ENCODE results near the gene ST6GALNAC3.

The ST6GALNAC3 gene

DNA sequence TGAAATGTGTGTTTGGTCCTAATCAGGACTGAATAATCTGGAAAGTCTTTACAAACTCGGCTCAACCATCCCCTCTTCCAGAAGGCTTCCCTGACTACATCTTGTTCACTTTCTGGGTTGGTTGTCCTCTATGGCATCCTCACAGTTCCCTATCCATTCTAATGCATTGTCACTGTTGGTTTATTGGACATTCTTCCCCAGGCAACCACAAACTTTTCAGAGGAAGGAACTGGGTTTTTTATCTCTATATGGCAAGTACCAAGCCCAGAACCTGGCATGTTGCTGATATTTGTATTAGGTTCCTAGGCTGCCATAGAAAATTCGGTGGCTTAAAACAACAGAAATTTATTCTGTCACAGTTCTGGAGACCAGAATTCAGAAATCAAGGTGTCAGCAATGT is 429.2 kb downstream of the ST6GALNAC3 start:
- no peak for DNase-seq (ENCODE audit: low read depth in 3 of 3)

DNA sequence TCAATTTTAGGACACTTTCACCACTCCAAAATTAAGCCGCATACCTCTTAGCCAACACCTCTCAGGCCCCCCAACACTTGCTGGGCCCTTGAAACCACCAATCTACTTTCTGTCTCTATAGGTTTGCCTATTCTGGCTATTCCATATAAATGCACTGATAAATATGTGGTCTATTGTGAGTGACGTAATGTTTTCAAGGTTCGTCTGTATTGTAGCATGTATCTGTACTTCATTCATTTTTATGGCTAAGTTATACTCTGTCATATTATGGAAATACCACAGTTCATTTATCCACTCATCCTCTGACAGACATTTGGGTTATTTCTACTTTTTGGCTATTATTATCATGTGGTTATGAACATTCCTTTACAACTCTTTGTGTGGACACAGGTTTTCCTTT is 432.8 kb downstream of the ST6GALNAC3 start:
- DNase-seq (ENCODE audit: low read depth in 3 of 3), result no peak

DNA sequence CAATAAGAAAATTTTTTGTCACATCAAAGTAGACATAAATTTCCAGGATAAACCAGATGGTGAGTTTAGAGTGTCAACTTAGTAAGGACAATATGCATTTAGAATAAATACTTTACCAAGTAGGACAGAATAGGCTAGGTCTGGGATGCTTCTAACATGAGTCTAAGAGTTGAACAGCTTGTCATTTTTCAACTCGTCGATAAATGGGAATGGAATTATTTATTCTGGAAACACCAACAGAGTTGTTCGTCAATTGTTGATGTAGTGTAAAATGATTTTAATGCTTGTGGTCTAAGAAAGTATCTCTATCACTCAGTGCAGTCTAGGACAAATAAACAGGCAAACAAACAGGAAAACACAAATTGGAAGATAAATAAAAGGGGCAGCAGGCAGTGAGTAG is 434.3 kb downstream of the ST6GALNAC3 start:
- DNase-seq (ENCODE audit: low read depth in 3 of 3), result no peak

DNA sequence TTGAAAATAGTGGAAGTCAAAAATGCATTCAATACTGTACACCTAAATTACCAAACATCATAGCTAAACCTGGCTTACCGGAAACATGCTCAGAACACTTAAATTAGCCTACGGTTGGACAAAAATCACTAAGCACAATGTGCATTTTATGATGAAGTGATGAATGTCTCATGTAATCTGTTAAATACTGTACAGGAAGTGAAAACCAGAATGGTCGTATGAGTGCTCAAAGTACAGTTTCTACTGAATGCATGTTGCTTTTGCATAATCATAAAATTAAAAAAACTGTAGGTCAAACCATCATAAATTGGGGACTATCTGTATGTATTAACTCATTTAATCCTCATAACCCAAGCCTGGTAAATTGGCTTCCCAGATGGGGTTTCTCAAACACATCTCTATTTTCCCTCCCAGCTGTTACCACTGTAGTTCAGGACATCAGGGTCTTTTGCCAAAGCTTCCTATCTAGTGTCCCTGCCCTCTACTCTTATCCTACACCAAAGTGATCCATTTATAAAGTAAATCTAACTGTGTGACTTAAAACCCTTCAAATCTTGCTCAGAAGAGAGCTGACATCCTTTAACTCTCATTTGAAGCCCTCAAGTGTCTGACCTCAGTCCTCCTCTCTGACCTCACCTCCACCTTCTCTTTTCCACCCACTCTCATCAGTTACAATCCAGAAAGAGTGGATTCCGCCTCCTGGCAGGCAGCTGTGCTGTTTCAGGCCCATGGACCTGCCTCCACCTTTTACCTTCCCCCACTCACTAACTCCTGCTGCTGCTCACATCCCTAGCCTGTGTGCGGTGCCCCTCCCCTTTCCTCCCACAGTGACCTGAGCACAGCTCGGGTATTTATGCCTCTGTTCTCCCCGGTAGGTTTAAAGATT is 436.4 kb downstream of the ST6GALNAC3 start:
- DNase-seq (ENCODE audit: low read depth in 3 of 3), result no peak

GRCh38 chr1:76511558-76512179 is 437.1 kb downstream of the ST6GALNAC3 start:
- no peak for DNase-seq (ENCODE audit: low read depth in 3 of 3)

DNA sequence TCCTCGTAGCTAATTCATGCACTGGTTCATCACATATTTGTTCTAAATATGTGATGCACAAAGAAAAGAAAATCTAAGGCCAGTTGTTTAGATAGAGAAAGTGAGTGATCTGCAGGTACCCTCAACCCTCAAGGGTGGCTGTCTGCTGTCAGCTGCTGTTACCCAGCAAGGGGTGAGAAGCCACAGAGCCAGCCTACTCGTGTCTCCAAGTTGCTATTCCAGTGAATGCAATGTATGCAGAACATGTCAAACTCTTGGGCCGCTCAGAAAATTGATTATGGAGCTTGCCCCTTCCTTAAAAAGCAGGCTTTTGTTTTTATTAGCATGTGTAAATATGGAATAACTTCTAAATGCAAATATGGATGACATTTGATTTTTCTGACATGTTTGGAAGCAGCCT is 456.4 kb downstream of the ST6GALNAC3 start:
- DNase-seq (ENCODE audit: low read depth in 3 of 3), result no peak

- no peak for DNase-seq (ENCODE audit: low read depth in 3 of 3)
These were observed 467.1 kb downstream of the ST6GALNAC3 start for GRCh38 chr1:76541618-76542017.

DNA sequence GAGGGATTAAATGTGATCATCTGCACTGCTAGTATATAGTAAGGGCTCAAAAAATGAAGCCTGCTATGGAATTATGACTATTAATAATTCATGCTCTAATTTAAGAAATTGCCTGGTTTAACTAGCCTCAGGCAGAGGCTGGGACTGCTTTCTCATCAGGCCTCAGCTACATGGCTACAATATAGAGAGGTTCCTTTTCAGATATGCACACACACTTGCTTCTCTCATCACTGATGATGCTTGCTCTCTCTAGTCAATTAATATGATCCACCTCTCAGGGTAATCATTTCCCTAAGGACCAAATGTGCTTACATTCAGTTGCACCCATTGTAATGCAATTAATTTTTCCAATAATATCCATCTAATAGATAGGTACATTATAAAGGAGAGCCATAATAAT is 467.8 kb downstream of the ST6GALNAC3 start:
- DNase-seq (ENCODE audit: low read depth in 3 of 3), result no peak

- no peak for DNase-seq (ENCODE audit: low read depth in 3 of 3)
These were observed 468.9 kb downstream of the ST6GALNAC3 start for GRCh38 chr1:76543495-76543894.

DNA sequence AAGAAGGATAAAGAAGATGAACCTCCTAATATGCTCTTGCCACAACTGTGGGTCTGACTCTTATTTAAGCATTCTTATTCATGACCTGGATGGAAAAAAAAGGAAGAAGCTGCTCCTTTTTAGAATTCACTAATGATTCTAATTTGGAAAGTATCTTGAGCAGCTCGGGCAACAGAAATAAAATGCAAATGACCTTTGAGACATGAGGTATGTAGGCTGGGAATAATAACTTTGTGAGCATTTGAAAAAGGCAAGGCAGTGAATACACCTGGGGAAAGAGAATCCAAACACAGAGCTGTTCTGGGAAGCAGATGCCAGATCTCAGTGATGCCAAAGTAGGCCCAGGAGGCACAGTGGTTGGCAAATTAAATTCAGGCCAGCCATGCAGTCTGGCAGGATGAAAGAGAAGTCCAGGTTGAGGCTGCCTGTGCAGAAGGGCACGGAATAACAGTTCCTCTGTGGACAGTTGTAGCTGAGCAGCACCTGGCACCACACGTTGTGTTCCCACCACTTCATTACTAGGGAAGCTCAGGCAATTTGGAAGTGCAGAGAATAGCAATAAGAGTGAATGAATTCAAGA is 471.9 kb downstream of the ST6GALNAC3 start:
- no peak for DNase-seq (ENCODE audit: low read depth in 3 of 3)

DNA sequence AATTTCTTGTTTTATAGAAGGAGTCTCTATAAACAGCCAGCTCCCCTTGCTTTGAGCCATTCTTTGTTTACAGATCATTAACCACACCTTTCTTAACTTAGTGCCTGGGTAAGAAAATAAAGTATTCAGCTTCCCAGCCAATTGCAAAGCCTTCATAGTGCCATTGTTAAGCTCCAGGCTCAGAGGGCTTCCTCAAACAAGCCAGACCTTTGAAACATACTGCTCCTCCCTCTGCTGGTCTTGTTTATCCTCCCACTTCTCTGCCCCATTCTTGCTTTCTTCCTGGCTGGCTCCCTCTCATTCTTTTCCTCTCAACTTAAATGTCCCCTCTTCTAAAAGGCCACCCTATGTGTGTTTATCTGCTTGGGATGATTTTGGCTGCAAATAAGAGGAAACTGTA is 473.4 kb downstream of the ST6GALNAC3 start:
- DNase-seq (ENCODE audit: low read depth in 3 of 3), result no peak

DNA sequence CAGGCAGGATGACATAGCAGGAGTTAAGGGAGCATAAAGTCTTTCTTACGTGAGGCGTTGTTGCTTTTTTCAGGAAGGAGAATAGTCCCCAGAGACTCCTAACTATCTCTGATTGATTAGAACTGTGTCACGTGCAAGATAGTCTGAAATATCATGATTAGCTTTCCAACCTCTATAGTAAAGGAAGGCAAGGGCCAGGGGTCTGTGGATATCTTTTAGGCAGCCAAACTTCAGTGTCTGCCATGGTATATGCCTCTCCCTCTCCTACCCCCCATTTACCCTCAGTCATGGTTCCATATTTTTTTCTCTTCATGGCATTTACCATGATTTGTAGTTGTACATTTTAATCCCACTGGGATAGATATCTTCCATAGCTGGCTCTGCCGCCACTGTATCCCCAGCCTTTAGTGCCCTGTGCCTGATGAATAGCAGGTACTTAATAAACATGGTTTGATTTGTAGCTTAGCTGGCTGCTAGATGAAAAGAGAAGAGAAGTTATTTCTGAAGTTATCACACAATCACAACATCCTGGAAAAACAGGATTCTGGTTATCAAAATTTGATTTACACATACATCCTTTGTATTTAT is 474.1 kb downstream of the ST6GALNAC3 start:
- no peak for DNase-seq (ENCODE audit: low read depth in 3 of 3)

DNA sequence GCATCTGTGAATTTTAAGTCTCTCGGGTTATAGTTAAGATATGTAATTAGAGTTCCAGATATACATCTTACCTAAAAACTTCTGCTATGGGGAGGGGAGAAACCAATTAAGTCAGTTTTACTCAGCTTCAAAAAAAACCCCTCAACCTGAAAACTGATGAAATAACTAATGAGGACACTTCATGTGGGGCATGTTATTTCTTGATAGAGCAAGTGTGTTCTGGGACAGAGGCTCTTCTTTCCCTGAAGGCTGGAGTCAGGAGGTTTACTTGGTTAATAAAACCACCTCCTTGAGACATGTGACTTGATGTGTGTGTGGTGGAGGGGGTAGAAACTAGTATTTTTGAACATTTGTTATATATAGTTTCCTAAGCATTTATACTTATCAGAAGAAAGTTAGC is 479.7 kb downstream of the ST6GALNAC3 start:
- no peak for DNase-seq (ENCODE audit: low read depth in 3 of 3)

DNA sequence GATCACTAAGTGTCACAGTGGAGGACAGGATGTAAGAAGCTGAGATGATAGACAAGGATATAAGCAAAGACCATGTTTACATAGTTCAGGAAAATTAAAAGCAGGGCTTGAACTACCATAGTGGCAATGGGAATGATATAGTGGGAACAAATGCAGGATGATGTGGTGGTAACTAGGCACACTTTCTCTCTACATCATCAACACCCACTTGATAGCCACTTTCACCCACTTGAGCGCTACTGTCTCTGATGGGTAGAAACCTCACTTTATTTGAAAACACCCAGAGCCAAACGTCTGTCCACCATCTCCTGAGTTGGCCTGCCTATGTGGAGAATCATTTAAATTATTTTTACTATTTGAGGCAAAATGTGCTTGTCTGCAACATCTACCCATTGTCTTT is 487.7 kb downstream of the ST6GALNAC3 start:
- DNase-seq (ENCODE audit: low read depth in 3 of 3), result no peak

- no peak for DNase-seq (ENCODE audit: low read depth in 3 of 3)
These were observed 494.2 kb downstream of the ST6GALNAC3 start for GRCh38 chr1:76568573-76569238.

- no peak for DNase-seq (ENCODE audit: low read depth in 3 of 3)
These were observed 496.7 kb downstream of the ST6GALNAC3 start for GRCh38 chr1:76571248-76571647.

DNA sequence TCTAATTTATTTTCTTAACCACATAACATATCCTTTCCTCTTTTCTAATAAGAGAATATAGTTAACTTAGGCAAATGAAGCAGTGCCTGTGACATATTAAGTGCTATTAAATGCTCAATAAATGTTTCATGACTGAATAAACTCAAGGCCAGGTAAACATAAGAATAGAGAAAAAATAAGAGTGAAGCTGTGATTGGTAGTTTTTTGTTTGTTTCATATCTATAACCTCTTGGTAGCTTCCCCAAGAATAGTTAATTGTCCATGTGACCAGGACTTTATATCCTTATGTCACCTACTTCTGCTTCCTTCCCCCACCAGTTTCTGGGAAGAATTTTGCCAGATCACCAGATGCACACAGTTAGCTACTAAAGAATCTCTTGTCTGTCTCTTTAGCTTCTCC is 497.7 kb downstream of the ST6GALNAC3 start:
- no peak for DNase-seq (ENCODE audit: low read depth in 3 of 3)

DNA sequence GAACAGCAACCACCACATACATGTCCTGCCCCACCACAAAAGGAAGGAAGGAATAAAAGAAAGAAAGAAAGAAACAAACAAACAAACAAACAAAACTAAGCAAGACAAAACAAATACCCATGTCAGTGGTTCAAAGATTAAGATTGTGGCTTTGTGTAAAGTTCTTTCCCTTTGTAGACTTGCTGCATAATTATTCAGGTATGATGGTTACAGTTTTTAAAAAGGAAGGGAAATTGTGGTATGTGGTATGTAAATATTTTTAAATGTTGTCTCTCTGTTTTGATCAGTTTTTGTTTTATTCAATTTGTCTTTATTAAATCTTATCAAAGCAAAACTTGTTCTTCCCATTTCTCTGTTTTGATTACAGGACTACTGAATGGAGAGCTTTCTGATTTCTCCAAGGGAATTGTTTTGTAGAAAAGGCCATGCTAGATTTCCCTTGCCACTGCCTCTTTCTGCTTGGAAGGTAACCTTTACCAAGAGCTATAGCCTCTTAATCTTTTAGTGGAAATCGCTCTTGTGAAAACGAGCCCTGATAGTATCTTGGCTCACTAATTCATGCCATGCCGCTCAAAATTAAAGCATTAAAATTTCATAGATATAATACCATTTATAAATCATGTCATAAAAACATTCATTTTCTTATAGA is 502.5 kb downstream of the ST6GALNAC3 start:
- no peak for DNase-seq (ENCODE audit: low read depth in 3 of 3)

GRCh38 chr1:76577525-76578185 is 503.1 kb downstream of the ST6GALNAC3 start:
- no peak for DNase-seq (ENCODE audit: low read depth in 3 of 3)

GRCh38 chr1:76580206-76580605 is 505.7 kb downstream of the ST6GALNAC3 start:
- no peak for DNase-seq (ENCODE audit: low read depth in 3 of 3)

DNA sequence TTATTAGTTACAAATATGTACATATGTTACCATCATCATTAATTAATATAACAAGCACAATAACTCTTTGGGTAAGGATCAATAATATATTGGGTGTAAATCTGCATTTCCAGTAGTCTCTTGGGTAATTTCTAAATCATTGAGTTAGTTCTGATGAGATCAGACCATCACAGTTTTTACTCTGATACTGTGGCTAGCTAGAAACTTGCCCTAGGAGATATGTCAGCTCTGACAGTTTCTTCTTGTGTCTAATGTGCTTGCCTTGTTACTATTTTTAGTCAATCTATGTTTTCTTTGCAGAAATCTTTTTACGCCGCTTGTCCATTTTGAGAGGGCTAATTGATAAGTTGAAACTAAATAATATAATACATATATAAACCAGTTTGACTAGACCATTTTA is 507.2 kb downstream of the ST6GALNAC3 start:
- DNase-seq (ENCODE audit: low read depth in 3 of 3), result no peak
